HepG2 (cell line): ENCODE results near the gene CCT4. TPM values are rescaled to one million over a fixed set of nuclear protein-coding genes. Genes with fewer than 3 reads are reported as not detected.

Experiments used
- AGO2 ChIP-seq: fragments of 200-400 bp; formaldehyde crosslinking; optimal IDR thresholded peaks from 2 replicates; pipeline ENCODE3; 2017; ENCODE audit warnings: mild to moderate bottlenecking, low read depth, low read length, moderate library complexity
- ARID2 ChIP-seq: sonication (generic); formaldehyde crosslinking; IDR thresholded peaks from 2 replicates; pipeline ENCODE4 v1.8.1; 2022; ENCODE audit warnings: mild to moderate bottlenecking, missing genetic modification reagents, borderline replicate concordance
- ATF7 ChIP-seq, 2 experiments: fragments of 450-650 bp in 1 of 2; sonication (generic) in 1 of 2; formaldehyde crosslinking in 1 of 2; IDR thresholded peaks; 2 replicates each; pipeline versions ENCODE4 v1.4.0 to v1.6.1; 2016 to 2020; ENCODE audit warnings: antibody characterized with exemption in 1 of 2, mild to moderate bottlenecking in 1 of 2, missing genetic modification reagents in 1 of 2
- CBX1 ChIP-seq: IDR thresholded peaks from one replicate; pipeline ENCODE4 v1.6.1; 2016; ENCODE audit warnings: antibody characterized with exemption, low read depth
- HDAC1 ChIP-seq: sonication (generic); formaldehyde crosslinking; IDR thresholded peaks from 2 replicates; pipeline ENCODE4 v1.5.1; 2020; ENCODE audit warnings: mild to moderate bottlenecking, missing genetic modification reagents
- HMG20B ChIP-seq: conservative IDR thresholded peaks from 2 replicates; pipeline ENCODE4 v1.6.1; 2016; ENCODE audit warnings: missing genetic modification reagents, missing compliant biosample characterization
- JUNB ChIP-seq: sonication (generic); formaldehyde crosslinking; IDR thresholded peaks from 2 replicates; pipeline ENCODE4 v1.8.0; 2022; ENCODE audit warnings: missing genetic modification reagents, mild to moderate bottlenecking, borderline replicate concordance
- KLF12 ChIP-seq: sonication (generic); formaldehyde crosslinking; IDR thresholded peaks from 2 replicates; pipeline ENCODE4 v1.4.0; 2020; ENCODE audit warnings: missing genetic modification reagents, borderline replicate concordance
- MBD4 ChIP-seq: IDR thresholded peaks from 2 replicates; pipeline ENCODE4 v1.6.1; 2012; ENCODE audit warnings: low read length, inconsistent platforms, borderline replicate concordance
- NFRKB ChIP-seq: fragments of 450-650 bp; IDR thresholded peaks from 2 replicates; pipeline ENCODE4 v1.6.1; 2017
- PTBP1 ChIP-seq: fragments of 200-400 bp; formaldehyde crosslinking; IDR thresholded peaks from 2 replicates; pipeline ENCODE4 v1.6.1; 2018; ENCODE audit warnings: low read length, low read depth; ENCODE audit not compliant: poor library complexity, severe bottlenecking
- REL ChIP-seq: sonication (generic); formaldehyde crosslinking; conservative IDR thresholded peaks from 2 replicates; pipeline ENCODE4 v1.8.0; 2022; ENCODE audit warnings: mild to moderate bottlenecking, missing genetic modification reagents, moderate library complexity
- SKI ChIP-seq: fragments of 450-650 bp; IDR thresholded peaks from one replicate; pipeline ENCODE4 v1.6.1; 2018; ENCODE audit warnings: mild to moderate bottlenecking; ENCODE audit not compliant: partially characterized antibody
- SNAI1 ChIP-seq: sonication (generic); formaldehyde crosslinking; IDR thresholded peaks from 2 replicates; pipeline ENCODE4 v1.5.0; 2020; ENCODE audit warnings: mild to moderate bottlenecking, missing genetic modification reagents, borderline replicate concordance
- STAG1 ChIP-seq: sonication (generic); formaldehyde crosslinking; IDR thresholded peaks from 2 replicates; pipeline ENCODE4 v1.4.0; 2020; ENCODE audit warnings: missing genetic modification reagents
- YEATS4 ChIP-seq: sonication (generic); formaldehyde crosslinking; IDR thresholded peaks from 2 replicates; pipeline ENCODE4 v1.4.0; 2020; ENCODE audit warnings: missing genetic modification reagents, borderline replicate concordance
- ZFP36 ChIP-seq: fragments of 150-350 bp; IDR thresholded peaks from 2 replicates; pipeline ENCODE4 v1.6.1; 2018; ENCODE audit warnings: borderline replicate concordance, low read length, low read depth; ENCODE audit not compliant: partially characterized antibody
- ZNF326 ChIP-seq: sonication (generic); formaldehyde crosslinking; IDR thresholded peaks from 2 replicates; pipeline ENCODE4 v1.4.0; 2020; ENCODE audit warnings: missing genetic modification reagents, borderline replicate concordance
- ZNF335 ChIP-seq: sonication (generic); formaldehyde crosslinking; IDR thresholded peaks from 2 replicates; pipeline ENCODE4 v1.4.0; 2020; ENCODE audit warnings: missing genetic modification reagents
- ZNF678 ChIP-seq: sonication (generic); formaldehyde crosslinking; IDR thresholded peaks from 2 replicates; pipeline ENCODE4 v1.4.0; 2020; ENCODE audit warnings: mild to moderate bottlenecking, missing genetic modification reagents
- ZNF879 ChIP-seq: sonication (generic); formaldehyde crosslinking; IDR thresholded peaks from 2 replicates; pipeline ENCODE4 v1.8.1; 2023; ENCODE audit warnings: missing genetic modification reagents
- polyA plus RNA-seq, 8 experiments: library from polyadenylated mRNA; depleted of rRNA in 3 of 8; stranded (reverse) in 7 of 8; unstranded in 1 of 8; fragments of >200 nt; fragmentation: Illumina TruSeq in 4 of 8; extraction: Trizol in 4 of 8; gene quantifications; 2 replicates each; pipeline versions ENCODE4 v1.2.1 to v1.2.3, GENCODE V29; 2011 to 2016; ENCODE audit warnings: low read depth in 4 of 8, missing spikeins in 1 of 8, mixed read lengths in 1 of 8; ENCODE audit not compliant: insufficient read depth in 1 of 8
- total RNA-seq, 5 experiments: library from RNA; depleted of rRNA; stranded (reverse); fragments of >200 nt; fragmentation: Illumina TruSeq; extraction: Trizol; gene quantifications; 2 replicates each; pipeline ENCODE4 v1.2.3, GENCODE V29; 2016; ENCODE audit warnings: low read depth in 1 of 5
- TF ChIP-seq, protein P1 (sequence below), 2 experiments: sonication (generic) in 1 of 2; formaldehyde crosslinking in 1 of 2; IDR thresholded peaks; 2 replicates each; pipeline versions ENCODE4 v1.4.0 to v1.6.1; 2016 to 2020; ENCODE audit warnings: borderline replicate concordance in 1 of 2, low read depth in 1 of 2, mild to moderate bottlenecking in 1 of 2, missing genetic modification reagents in 1 of 2
- TF ChIP-seq, protein P2 (sequence below): sonication (generic); formaldehyde crosslinking; IDR thresholded peaks from 2 replicates; pipeline ENCODE4 v1.9.0; 2021; ENCODE audit warnings: missing genetic modification reagents, borderline replicate concordance
- TF ChIP-seq, protein P3 (sequence below): sonication (generic); IDR thresholded peaks from 2 replicates; pipeline ENCODE4 v1.6.1; 2016; ENCODE audit warnings: low read depth, borderline replicate concordance

CCT4 gene
- total and polyA plus RNA-seq, 2 of the 13 experiments (the other 11 are each of a cell fraction or from before 2014, with no cell fraction given) = 138 to 340 TPM

DNA sequence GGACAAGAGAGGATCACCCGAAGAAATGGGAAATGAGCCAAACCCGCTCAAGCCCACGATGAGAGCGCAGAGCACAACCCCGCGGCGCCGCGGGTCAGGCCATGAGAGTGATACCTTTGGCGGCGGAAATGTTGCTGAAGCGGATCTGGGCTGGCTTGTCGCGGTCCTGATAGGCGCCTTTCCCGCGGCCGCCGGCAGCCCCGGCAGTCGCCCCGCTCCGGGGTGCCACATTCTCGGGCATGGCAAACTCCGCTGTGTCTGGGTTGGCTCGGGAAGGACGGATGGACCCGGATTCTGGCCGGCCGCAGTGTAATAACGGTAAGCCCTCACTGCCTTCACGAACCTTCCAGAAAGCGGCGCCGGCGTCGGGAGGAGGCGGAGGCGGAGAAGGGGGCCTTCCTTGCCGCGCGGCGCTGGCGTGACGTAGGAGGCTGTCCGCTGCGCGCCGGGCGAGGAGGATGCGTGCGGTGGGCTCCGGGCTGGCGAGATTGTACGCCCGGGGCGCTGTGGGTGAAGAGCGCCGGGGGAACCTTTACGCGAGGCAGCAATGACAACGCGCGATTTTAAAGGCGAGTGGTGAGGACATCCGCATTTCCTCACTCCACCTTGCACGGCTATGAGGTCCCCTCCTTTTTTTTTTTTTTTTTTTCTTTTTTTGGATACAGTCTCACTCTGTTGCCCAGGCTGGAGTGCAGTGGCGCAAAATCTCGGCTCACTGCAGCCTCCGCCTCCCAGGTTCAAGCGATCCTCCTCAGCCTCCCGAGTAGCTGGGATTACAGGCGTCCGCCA lies at the start of gene CCT4 (continued):
- peak; percentile 35 for TF ChIP-seq ZFP36
- no peak for TF ChIP-seq SNAI1 (CRISPR knock-in tag)
- TF ChIP-seq SKI = peak; percentile 81
- TF ChIP-seq, protein P1, sequence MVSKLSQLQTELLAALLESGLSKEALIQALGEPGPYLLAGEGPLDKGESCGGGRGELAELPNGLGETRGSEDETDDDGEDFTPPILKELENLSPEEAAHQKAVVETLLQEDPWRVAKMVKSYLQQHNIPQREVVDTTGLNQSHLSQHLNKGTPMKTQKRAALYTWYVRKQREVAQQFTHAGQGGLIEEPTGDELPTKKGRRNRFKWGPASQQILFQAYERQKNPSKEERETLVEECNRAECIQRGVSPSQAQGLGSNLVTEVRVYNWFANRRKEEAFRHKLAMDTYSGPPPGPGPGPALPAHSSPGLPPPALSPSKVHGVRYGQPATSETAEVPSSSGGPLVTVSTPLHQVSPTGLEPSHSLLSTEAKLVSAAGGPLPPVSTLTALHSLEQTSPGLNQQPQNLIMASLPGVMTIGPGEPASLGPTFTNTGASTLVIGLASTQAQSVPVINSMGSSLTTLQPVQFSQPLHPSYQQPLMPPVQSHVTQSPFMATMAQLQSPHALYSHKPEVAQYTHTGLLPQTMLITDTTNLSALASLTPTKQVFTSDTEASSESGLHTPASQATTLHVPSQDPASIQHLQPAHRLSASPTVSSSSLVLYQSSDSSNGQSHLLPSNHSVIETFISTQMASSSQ (IDR thresholded peaks at IDR 0.05; ENCODE audit: low read depth) = no peak
- TF ChIP-seq, protein P1 (CRISPR knock-in tag; IDR thresholded peaks at IDR 0.05; ENCODE audit: borderline replicate concordance) = peak; percentile 85; the same call in 1 of the 2 replicates
- TF ChIP-seq, protein P2, sequence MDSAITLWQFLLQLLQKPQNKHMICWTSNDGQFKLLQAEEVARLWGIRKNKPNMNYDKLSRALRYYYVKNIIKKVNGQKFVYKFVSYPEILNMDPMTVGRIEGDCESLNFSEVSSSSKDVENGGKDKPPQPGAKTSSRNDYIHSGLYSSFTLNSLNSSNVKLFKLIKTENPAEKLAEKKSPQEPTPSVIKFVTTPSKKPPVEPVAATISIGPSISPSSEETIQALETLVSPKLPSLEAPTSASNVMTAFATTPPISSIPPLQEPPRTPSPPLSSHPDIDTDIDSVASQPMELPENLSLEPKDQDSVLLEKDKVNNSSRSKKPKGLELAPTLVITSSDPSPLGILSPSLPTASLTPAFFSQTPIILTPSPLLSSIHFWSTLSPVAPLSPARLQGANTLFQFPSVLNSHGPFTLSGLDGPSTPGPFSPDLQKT (CRISPR knock-in tag) = no peak
- peak; percentile 95 for TF ChIP-seq ARID2 (CRISPR knock-in tag)
- TF ChIP-seq ATF7 (IDR thresholded peaks at IDR 0.05) = no peak
- TF ChIP-seq ATF7 (CRISPR knock-in tag; IDR thresholded peaks at IDR 0.05) = peak; percentile 59; the same call in 1 of the 2 replicates
- TF ChIP-seq HMG20B (CRISPR knock-in tag) = 0 out of 2 replicates have a peak, but pooled peaks have one; percentile 34
- peak; percentile 98 for TF ChIP-seq CBX1
- TF ChIP-seq PTBP1 = no peak
- TF ChIP-seq ZNF335 (CRISPR knock-in tag) = peak; percentile 100
- TF ChIP-seq ZNF678 (CRISPR knock-in tag) = peak; percentile 96
- peak; percentile 94 for TF ChIP-seq AGO2
- TF ChIP-seq JUNB (CRISPR knock-in tag) = no peak
- peak; percentile 99 for TF ChIP-seq YEATS4 (CRISPR knock-in tag)
- TF ChIP-seq REL = peak; percentile 96
- peak; percentile 20 for TF ChIP-seq STAG1 (CRISPR knock-in tag)
- TF ChIP-seq NFRKB = peak; percentile 58; the same call in 1 of the 2 replicates
- TF ChIP-seq HDAC1 (CRISPR knock-in tag) = peak; percentile 99
- TF ChIP-seq, protein P3, sequence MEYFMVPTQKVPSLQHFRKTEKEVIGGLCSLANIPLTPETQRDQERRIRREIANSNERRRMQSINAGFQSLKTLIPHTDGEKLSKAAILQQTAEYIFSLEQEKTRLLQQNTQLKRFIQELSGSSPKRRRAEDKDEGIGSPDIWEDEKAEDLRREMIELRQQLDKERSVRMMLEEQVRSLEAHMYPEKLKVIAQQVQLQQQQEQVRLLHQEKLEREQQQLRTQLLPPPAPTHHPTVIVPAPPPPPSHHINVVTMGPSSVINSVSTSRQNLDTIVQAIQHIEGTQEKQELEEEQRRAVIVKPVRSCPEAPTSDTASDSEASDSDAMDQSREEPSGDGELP = no peak
- TF ChIP-seq ZNF879 = no peak; the same call in 1 of the 2 replicates
- TF ChIP-seq ZNF326 (CRISPR knock-in tag) = no peak
- no peak for TF ChIP-seq MBD4
- peak; percentile 88 for TF ChIP-seq KLF12 (CRISPR knock-in tag)
